IPS-11a (cell line): ENCODE data around the gene PANK2.

Experiments used
- H3K4me3 ChIP-seq: one replicate; pipeline ENCODE4 v1.5.1; 2013; ENCODE audit warnings: low read depth, low read length, control low read depth

PANK2 gene

DNA sequence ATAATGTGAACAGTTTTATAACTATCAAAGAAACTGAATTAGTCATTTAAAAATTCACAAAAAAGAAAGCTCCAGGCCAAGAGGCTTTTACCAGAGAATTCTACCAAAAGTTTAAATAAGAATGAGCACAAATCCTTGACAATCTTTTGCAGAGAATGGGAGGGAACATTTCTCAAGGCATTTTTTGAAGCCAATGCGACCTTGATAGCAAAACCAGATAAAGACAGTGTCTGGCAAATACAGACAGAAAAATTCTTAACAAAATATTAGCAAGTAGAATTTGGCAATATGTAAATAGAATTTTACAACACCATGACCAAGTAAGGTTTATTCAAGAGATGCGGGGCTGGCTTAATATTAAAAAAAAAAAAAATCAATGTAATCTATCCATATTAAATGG, 84.5 kb downstream of the PANK2 start:
- no peak overlapping the region for H3K4me3 ChIP-seq

- H3K4me3 ChIP-seq = no peak overlapping the region
Observed at GRCh38 chr20:3976511-3976910, 87.3 kb downstream of the PANK2 start.
